Neutrophil (primary cell): ENCODE measurements around the gene CFAP52.
"Not testable (repeated sequence)": the region's sequence is repeated elsewhere in the genome, so short reads cannot be mapped to it uniquely, and the experiment has no call there.

Experiments used
- H3K27ac ChIP-seq: fragments of 200-600 bp; sonication (generic); 2 replicates; pipeline ENCODE4 v1.5.1; 2016; ENCODE audit warnings: mild to moderate bottlenecking, moderate library complexity
- H3K27me3 ChIP-seq: fragments of 200-600 bp; sonication (generic); 2 replicates; pipeline ENCODE4 v1.6.0; 2016; ENCODE audit warnings: mild to moderate bottlenecking
- H3K36me3 ChIP-seq: fragments of 200-600 bp; sonication (generic); 2 replicates; pipeline ENCODE4 v1.5.1; 2017
- H3K4me1 ChIP-seq, 2 experiments: fragments of 200-600 bp in 1 of 2; sonication (generic) in 1 of 2; 1 replicate in 1 of 2; 2 replicates in 1 of 2; pipeline versions ENCODE4 v1.5.1 to v1.6.1; 2013 to 2016; ENCODE audit warnings: low read depth in 1 of 2, low read length in 1 of 2, mild to moderate bottlenecking in 1 of 2, moderate library complexity in 1 of 2; ENCODE audit not compliant: control insufficient read depth in 1 of 2, insufficient read depth in 1 of 2
- H3K4me3 ChIP-seq, 2 experiments: fragments of 200-600 bp in 1 of 2; sonication (generic) in 1 of 2; 1 replicate in 1 of 2; 2 replicates in 1 of 2; pipeline ENCODE4 v1.5.1; 2013 to 2016; ENCODE audit warnings: low read depth in 1 of 2, low read length in 1 of 2, mild to moderate bottlenecking in 1 of 2, moderate library complexity in 1 of 2
- H3K9me3 ChIP-seq: fragments of 200-600 bp; sonication (generic); 2 replicates; pipeline ENCODE4 v1.5.1; 2016
- CTCF ChIP-seq: fragments of 200-600 bp; sonication (generic); IDR thresholded peaks from 2 replicates; pipeline ENCODE4 v1.5.1; 2016; ENCODE audit warnings: antibody characterized with exemption

Gene CFAP52

DNA sequence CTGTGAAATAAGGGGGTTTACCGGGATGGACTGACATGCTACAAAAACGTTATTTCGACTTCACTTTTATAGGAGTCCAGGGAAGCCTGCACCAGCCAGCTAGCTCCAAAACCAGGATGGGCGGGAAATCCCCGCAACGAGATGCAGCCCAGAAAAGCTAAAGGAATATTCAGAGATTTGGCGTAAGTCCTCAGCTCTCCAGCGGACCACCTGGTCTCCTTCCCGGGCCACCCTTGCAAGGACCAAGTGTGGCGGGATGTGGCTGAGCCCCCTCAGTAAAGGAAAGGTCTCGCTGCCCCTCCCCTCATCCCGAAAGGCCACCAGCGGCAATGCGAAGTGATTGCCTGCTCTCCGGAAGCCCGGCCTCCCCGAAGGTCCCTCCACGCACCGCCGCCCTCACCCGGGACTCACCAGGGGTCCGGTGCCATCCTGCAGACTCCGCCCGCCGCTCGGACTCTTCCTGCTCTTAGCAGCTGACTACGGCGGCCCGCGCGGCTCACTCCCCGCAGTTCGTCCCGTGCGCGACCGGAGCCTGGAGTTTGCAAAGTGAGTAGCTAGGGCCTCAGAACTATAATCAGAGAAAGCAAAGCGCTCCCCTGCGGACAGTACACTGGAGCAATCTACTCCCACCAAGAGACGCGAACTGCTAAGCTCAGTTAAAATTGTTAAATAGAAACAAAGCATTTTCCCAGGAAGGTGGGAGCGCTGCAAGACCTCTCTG, 901 bp upstream of the CFAP52 start, which contains the start of gene STX8:
STX8 (minus strand) TSS at position 440 of the 721 bp plus-strand sequence; CDS start at position 428, 12 bp downstream.
- H3K4me1 ChIP-seq: peaks cover 27% of the 10 kb centered on the region in 2 experiments
- no peaks in the 10 kb centered on the region for H3K27me3 ChIP-seq
- peak within 1 kb of the TSS; percentile 39 for H3K27ac ChIP-seq
- H3K36me3 ChIP-seq: peaks cover 3% of the 10 kb centered on the region
- peak within 1 kb of the TSS; percentile 68 to 86 for H3K4me3 ChIP-seq
- no peaks in the 10 kb centered on the region for H3K9me3 ChIP-seq
- TF ChIP-seq CTCF: no peak

DNA sequence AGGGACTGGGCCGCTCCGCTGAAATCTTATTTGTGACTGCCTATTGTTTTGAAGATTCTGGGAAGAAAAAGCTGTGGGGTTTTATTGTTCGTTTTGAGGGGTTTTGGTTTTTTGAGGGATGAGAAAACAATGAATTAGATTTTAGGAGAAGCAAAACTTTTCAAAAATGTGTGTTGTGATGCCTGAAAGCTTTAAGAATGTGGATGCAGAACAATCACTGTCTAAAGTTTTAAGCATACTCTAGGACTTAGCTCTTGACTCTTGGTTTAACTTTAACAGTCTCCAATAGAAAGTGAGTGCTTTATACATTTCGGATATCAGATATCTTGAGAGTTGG, 899 bp downstream of the CFAP52 start:
- no peak for TF ChIP-seq CTCF
- Histone ChIP-seq H3K4me3 (peak overlapping the region; percentile 68 to 86), H3K27ac (no peak overlapping the region), H3K27me3 (peaks cover 11% of the 10 kb centered on the region), H3K36me3 (no peaks in the 10 kb centered on the region), H3K9me3 (no peaks in the 10 kb centered on the region), H3K4me1 (peaks cover 27% of the 10 kb centered on the region in 2 experiments)

DNA sequence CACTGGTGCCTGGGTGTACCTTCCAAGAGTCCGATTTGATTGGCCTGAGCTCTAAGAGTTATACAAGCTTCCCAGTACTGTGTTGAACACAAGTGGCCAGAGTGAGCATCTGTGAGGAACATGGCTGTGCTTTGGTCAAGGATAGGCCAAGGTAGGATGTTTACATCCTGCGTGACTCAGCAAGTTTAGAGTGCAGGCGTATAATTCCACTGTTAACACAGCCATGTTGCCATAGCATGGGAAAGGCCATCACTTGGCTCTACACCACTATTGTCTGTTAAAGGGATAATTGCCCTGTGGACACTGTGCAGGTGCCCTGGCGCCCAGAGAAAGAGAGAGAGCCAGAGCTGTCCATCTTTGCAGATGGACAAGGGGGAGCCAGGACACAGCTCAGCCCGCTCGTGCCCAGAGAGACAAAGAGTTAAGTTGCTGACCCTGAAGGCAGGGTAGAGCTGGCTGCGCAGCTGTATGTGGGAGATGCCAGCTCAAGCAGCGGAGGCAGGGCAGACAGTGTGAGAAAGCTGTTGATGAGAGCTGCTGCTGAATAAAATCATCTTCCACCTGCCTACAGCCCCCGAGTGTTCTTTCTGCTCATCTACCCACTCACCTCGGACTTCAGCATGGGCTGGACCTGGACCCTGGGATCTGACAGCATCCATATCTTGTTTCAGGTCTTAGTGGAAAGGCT, 11.7 kb downstream of the CFAP52 start:
- Histone ChIP-seq H3K27me3 (no peaks in the 10 kb centered on the region), H3K27ac (no peak overlapping the region), H3K4me1 (no peaks in the 10 kb centered on the region), H3K36me3 (no peaks in the 10 kb centered on the region), H3K4me3 (no peak overlapping the region), H3K9me3 (no peaks in the 10 kb centered on the region)
- no peak for TF ChIP-seq CTCF

DNA sequence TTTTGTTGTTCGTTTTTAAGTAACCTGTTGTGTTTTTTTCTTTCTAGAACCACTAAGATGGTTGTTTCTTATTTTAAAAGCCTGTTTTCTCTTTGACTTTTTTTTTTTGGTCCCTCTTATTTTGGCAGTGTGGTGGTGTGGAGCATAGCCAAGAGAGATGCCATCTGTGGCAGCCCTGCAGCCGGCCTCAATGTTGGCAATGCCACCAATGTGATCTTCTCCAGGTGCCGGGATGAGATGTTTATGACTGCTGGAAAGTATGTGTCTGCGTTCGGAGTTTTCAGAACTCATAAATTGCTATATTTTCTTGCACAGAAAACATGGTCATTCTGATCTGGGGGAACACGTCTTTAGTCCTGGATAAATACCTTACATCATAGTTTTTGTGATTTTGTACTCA, 17.6 kb downstream of the CFAP52 start:
- Histone ChIP-seq H3K27me3 (no peaks in the 10 kb centered on the region), H3K9me3 (no peaks in the 10 kb centered on the region), H3K4me1 (no peaks in the 10 kb centered on the region), H3K4me3 (no peak overlapping the region), H3K27ac (no peak overlapping the region), H3K36me3 (no peaks in the 10 kb centered on the region)
- no peak for TF ChIP-seq CTCF

DNA sequence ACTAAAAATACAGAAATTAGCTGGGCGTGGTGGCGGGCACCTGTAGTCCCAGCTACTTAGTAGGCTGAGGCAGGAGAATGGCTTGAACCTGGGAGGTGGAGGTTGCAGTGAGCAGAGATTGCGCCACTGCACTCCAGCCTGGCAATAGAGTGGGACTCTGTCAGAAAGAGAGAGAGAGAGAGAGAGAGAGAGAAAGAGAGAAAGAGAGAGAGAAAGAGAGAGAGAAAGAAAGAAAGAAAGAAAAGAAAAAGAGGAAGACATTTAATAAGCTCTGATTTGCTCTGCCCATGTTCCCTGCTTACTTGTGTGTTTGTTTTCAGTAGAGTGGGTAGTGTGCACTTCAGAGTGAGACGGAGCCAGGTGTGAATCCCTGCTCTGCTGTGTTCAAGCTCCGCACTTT, 21.2 kb downstream of the CFAP52 start:
- not testable (repeated sequence) for H3K27me3 ChIP-seq, H3K36me3 ChIP-seq, H3K27ac ChIP-seq, H3K4me1 ChIP-seq, H3K4me3 ChIP-seq, H3K9me3 ChIP-seq

- no peak for TF ChIP-seq CTCF
- Histone ChIP-seq H3K36me3 (no peaks in the 10 kb centered on the region), H3K27ac (no peak overlapping the region)
Observed at GRCh38 chr17:9598661-9599060, 22.2 kb downstream of the CFAP52 start.

DNA sequence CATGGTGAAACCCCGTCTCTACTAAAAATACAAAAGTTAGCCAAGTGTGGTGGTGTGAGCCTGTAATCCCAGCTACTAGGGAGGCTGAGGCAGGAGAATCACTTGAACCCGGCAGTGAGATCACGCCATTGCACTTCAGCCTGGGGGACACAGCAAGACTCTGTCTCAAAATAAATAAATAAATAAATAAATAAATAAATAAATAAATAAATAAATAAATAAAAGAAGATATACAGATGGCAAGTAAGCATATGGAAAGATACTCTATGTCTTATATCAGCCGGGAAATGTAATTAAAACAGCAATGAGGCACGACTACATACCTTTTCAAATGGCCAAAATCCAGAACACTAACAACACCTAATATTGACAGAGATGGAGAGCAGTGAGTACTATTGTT, 28.1 kb downstream of the CFAP52 start:
- not testable (repeated sequence) for H3K4me1 ChIP-seq, H3K4me3 ChIP-seq, H3K36me3 ChIP-seq, H3K27me3 ChIP-seq, H3K9me3 ChIP-seq, H3K27ac ChIP-seq

More at GRCh38 chr17:9598661-9599060, 22.2 kb downstream of the CFAP52 start:
- Histone ChIP-seq H3K27me3 (no peaks in the 10 kb centered on the region), H3K9me3 (no peaks in the 10 kb centered on the region), H3K4me3 (no peak overlapping the region), H3K4me1 (no peaks in the 10 kb centered on the region)
